NCI-H1930 (cell line): ENCODE results near the gene AGAP6.
"Not testable (repeated sequence)": the region's sequence is repeated elsewhere in the genome, so short reads cannot be mapped to it uniquely, and the experiment has no call there.

Source experiments
- DNase-seq, 2 experiments: peaks; one replicate each; lab custom pipeline; 2025; lab: John Stamatoyannopoulos, UW

Gene AGAP6

GRCh38 chr10:50024716-50025383, 36.6 kb downstream of the AGAP6 start:
- DNase-seq, result not testable (repeated sequence)

GRCh38 chr10:50025627-50026026, 37.4 kb downstream of the AGAP6 start:
- no peak for DNase-seq

- no peak for DNase-seq
Observed at GRCh38 chr10:50027195-50027594, 39.0 kb downstream of the AGAP6 start.

GRCh38 chr10:50033481-50033880, 45.3 kb downstream of the AGAP6 start:
- no peak for DNase-seq

GRCh38 chr10:50035337-50035736, 47.1 kb downstream of the AGAP6 start:
- not testable (repeated sequence) for DNase-seq

- DNase-seq, result no peak
Observed at GRCh38 chr10:50044941-50045664, 56.9 kb downstream of the AGAP6 start.

GRCh38 chr10:50046457-50046856, 58.3 kb downstream of the AGAP6 start:
- not testable (repeated sequence) for DNase-seq

- not testable (repeated sequence) for DNase-seq
Observed at GRCh38 chr10:50047594-50047993, 59.4 kb downstream of the AGAP6 start.

GRCh38 chr10:50051995-50052660, 63.9 kb downstream of the AGAP6 start:
- not testable (repeated sequence) for DNase-seq

GRCh38 chr10:50052778-50053376, 64.7 kb downstream of the AGAP6 start:
- not testable (repeated sequence) for DNase-seq

GRCh38 chr10:50055494-50056292, 67.5 kb downstream of the AGAP6 start:
- DNase-seq, result not testable (repeated sequence)

- not testable (repeated sequence) for DNase-seq
Observed at GRCh38 chr10:50056654-50057053, 68.4 kb downstream of the AGAP6 start.

- DNase-seq, result not testable (repeated sequence)
Observed at GRCh38 chr10:50058727-50059126, 70.5 kb downstream of the AGAP6 start.

GRCh38 chr10:50059946-50060345, 71.7 kb downstream of the AGAP6 start:
- DNase-seq, result not testable (repeated sequence)
